GM12878 (cell line): ENCODE results near the gene LRCH3. TPM values are rescaled to one million over a fixed set of nuclear protein-coding genes. Genes with fewer than 3 reads are reported as not detected.

Source experiments
- BCL11A ChIP-seq: IDR thresholded peaks from 2 replicates; pipeline ENCODE4 v1.6.1; 2011; ENCODE audit warnings: low read depth, low read length
- BHLHE40 ChIP-seq, 2 experiments: fragments of 450-650 bp in 1 of 2; IDR thresholded peaks; 2 replicates each; pipeline ENCODE4 v1.6.1; 2011 to 2017; ENCODE audit warnings: low read depth in 2 of 2, borderline replicate concordance in 1 of 2, improper control_type of control experiment in 1 of 2, low read length in 1 of 2, mild to moderate bottlenecking in 1 of 2
- CBFB ChIP-seq: IDR thresholded peaks from 2 replicates; pipeline ENCODE4 v1.6.1; 2016; ENCODE audit warnings: antibody characterized with exemption, low read depth
- CUX1 ChIP-seq: IDR thresholded peaks from 2 replicates; pipeline ENCODE4 v1.6.1; 2012; ENCODE audit warnings: improper control_type of control experiment, low read depth, low read length; ENCODE audit not compliant: insufficient replicate concordance
- EGR1 ChIP-seq, 2 experiments: IDR thresholded peaks; 1 replicate in 1 of 2; 2 replicates in 1 of 2; pipeline ENCODE4 v1.6.1; 2011 to 2012; ENCODE audit warnings: low read depth in 2 of 2, low read length in 2 of 2, borderline replicate concordance in 1 of 2, mild to moderate bottlenecking in 1 of 2, moderate library complexity in 1 of 2
- FOXK2 ChIP-seq: fragments of 450-650 bp; IDR thresholded peaks from 2 replicates; pipeline ENCODE4 v1.6.1; 2017; ENCODE audit warnings: mild to moderate bottlenecking, moderate library complexity
- GABPA ChIP-seq: IDR thresholded peaks from 2 replicates; pipeline ENCODE4 v1.6.1; 2014; ENCODE audit warnings: antibody characterized with exemption, low read depth, mild to moderate bottlenecking, inconsistent platforms
- IRF4 ChIP-seq: IDR thresholded peaks from 2 replicates; pipeline ENCODE4 v1.6.1; 2011; ENCODE audit warnings: low read depth, low read length
- KDM1A ChIP-seq: fragments of 200-600 bp; sonication (generic); IDR thresholded peaks from 2 replicates; pipeline ENCODE4 v1.6.1; 2016; ENCODE audit warnings: borderline replicate concordance
- MTA3 ChIP-seq: IDR thresholded peaks from 2 replicates; pipeline ENCODE4 v1.6.1; 2012; ENCODE audit warnings: low read length, inconsistent platforms, borderline replicate concordance
- MXI1 ChIP-seq: fragments of 150-350 bp; IDR thresholded peaks from 2 replicates; pipeline ENCODE4 v1.6.1; 2011; ENCODE audit warnings: low read depth, mild to moderate bottlenecking, inconsistent platforms, low read length, improper control_type of control experiment
- POLR2A ChIP-seq: IDR thresholded peaks from 2 replicates; pipeline ENCODE4 v1.6.1; 2011; ENCODE audit warnings: low read depth, mild to moderate bottlenecking, low read length
- POLR2AphosphoS2 ChIP-seq: IDR thresholded peaks from 2 replicates; pipeline ENCODE4 v1.6.1; 2011; ENCODE audit warnings: low read depth, mild to moderate bottlenecking, low read length, improper control_type of control experiment, moderate library complexity
- RELB ChIP-seq: fragments of 450-650 bp; IDR thresholded peaks from 2 replicates; pipeline ENCODE4 v1.6.1; 2017; ENCODE audit warnings: low read depth, mild to moderate bottlenecking, moderate library complexity
- RFX5 ChIP-seq: IDR thresholded peaks from 2 replicates; pipeline ENCODE4 v1.6.1; 2011; ENCODE audit warnings: low read depth, low read length, improper control_type of control experiment
- SMC3 ChIP-seq: IDR thresholded peaks from 2 replicates; pipeline ENCODE4 v1.6.1; 2011; ENCODE audit warnings: low read length, improper control_type of control experiment, borderline replicate concordance
- SP1 ChIP-seq: IDR thresholded peaks from one replicate; pipeline ENCODE4 v1.6.1; 2011; ENCODE audit warnings: low read depth, low read length
- WRNIP1 ChIP-seq: IDR thresholded peaks from 2 replicates; pipeline ENCODE4 v1.6.1; 2011; ENCODE audit warnings: low read depth, low read length, improper control_type of control experiment, borderline replicate concordance
- ZBED1 ChIP-seq: IDR thresholded peaks from 2 replicates; pipeline ENCODE4 v1.6.1; 2016; ENCODE audit warnings: borderline replicate concordance
- polyA plus RNA-seq, 11 experiments: library from polyadenylated mRNA; depleted of rRNA in 4 of 11; unstranded in 6 of 11; stranded (reverse) in 5 of 11; fragments of >200 nt; fragmentation: Nextera tagmentation in 4 of 11; fragmentation: Illumina TruSeq in 1 of 11; extraction: Ambion mirVana in 4 of 11; extraction: Trizol in 1 of 11; gene quantifications; 1 replicate in 1 of 11; 2 replicates in 10 of 11; pipeline versions ENCODE4 v1.2.1 to v1.2.3, GENCODE V29; 2011 to 2016; ENCODE audit warnings: inconsistent platforms in 2 of 11, missing spikeins in 2 of 11, low read depth in 1 of 11
- total RNA-seq, 4 experiments: library from RNA; depleted of rRNA in 3 of 4; stranded (reverse); fragments of >200 nt in 3 of 4; fragmentation: Illumina TruSeq in 1 of 4; extraction: Trizol in 1 of 4; gene quantifications; 2 replicates each; pipeline versions ENCODE4 v1.2.1 to v1.2.3, GENCODE V29; 2013 to 2021
- TF ChIP-seq, protein P1 (sequence below): fragments of 450-650 bp; IDR thresholded peaks from 2 replicates; pipeline ENCODE4 v1.6.1; 2017; ENCODE audit warnings: mild to moderate bottlenecking, low read depth, inconsistent platforms; ENCODE audit not compliant: poor library complexity, severe bottlenecking
- TF ChIP-seq, protein P2 (sequence below): IDR thresholded peaks from 2 replicates; pipeline ENCODE4 v1.6.1; 2012; ENCODE audit warnings: low read depth, low read length, improper control_type of control experiment

The LRCH3 gene
- total and polyA plus RNA-seq, 10 of the 15 experiments (the other 5 are each of a cell fraction or from before 2014, with no cell fraction given): 3.9 to 136 (median 40.6) TPM

- TF ChIP-seq, protein P1, sequence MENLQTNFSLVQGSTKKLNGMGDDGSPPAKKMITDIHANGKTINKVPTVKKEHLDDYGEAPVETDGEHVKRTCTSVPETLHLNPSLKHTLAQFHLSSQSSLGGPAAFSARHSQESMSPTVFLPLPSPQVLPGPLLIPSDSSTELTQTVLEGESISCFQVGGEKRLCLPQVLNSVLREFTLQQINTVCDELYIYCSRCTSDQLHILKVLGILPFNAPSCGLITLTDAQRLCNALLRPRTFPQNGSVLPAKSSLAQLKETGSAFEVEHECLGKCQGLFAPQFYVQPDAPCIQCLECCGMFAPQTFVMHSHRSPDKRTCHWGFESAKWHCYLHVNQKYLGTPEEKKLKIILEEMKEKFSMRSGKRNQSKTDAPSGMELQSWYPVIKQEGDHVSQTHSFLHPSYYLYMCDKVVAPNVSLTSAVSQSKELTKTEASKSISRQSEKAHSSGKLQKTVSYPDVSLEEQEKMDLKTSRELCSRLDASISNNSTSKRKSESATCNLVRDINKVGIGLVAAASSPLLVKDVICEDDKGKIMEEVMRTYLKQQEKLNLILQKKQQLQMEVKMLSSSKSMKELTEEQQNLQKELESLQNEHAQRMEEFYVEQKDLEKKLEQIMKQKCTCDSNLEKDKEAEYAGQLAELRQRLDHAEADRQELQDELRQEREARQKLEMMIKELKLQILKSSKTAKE: no peak
- TF ChIP-seq POLR2AphosphoS2 (no peak), RFX5 (no peak), CUX1 (no peak), KDM1A (no peak), FOXK2 (no peak), BHLHE40 (IDR thresholded peaks at IDR 0.05; ENCODE audit: borderline replicate concordance in 1 of 2, low read depth in 2 of 2, low read length in 1 of 2) (peak in 1 of 2 experiments; percentile 85; a peak in 3 of 4 replicates), MTA3 (no peak), RELB (0 out of 2 replicates have a peak, but pooled peaks have one; percentile 39), CBFB (peak; percentile 58), SMC3 (no peak; the same call in 1 of the 2 replicates), WRNIP1 (no peak), POLR2A (peak; percentile 75), EGR1 (IDR thresholded peaks at IDR 0.05; ENCODE audit: borderline replicate concordance in 1 of 2, low read depth in 2 of 2, low read length in 2 of 2) (peak; percentile 65 to 82), MXI1 (peak; percentile 70), IRF4 (no peak), ZBED1 (no peak), SP1 (no peak), BCL11A (no peak), GABPA (no peak)
- TF ChIP-seq, protein P2, sequence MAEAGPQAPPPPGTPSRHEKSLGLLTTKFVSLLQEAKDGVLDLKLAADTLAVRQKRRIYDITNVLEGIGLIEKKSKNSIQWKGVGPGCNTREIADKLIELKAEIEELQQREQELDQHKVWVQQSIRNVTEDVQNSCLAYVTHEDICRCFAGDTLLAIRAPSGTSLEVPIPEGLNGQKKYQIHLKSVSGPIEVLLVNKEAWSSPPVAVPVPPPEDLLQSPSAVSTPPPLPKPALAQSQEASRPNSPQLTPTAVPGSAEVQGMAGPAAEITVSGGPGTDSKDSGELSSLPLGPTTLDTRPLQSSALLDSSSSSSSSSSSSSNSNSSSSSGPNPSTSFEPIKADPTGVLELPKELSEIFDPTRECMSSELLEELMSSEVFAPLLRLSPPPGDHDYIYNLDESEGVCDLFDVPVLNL: no peak
Measured at GRCh38 chr3:197749601-197750395, 41.3 kb upstream of the LRCH3 start, which contains the start of gene FYTTD1 (continued).
